H9 (cell line): ENCODE measurements around the gene AVL9. TPM values are rescaled to one million over a fixed set of nuclear protein-coding genes. Genes with fewer than 3 reads are reported as not detected.

Experiments used
- DNase-seq: peaks from one replicate; pipeline ENCODE4 v3.0.0-alpha.2; 2017
- H2AFZ ChIP-seq: one replicate; pipeline ENCODE4 v1.6.1; 2013; ENCODE audit warnings: mild to moderate bottlenecking, low read length, control low read depth, moderate library complexity
- H2AK5ac ChIP-seq: 2 replicates; pipeline ENCODE4 v1.6.1; 2013; ENCODE audit warnings: low read length, control low read depth, mixed read lengths; ENCODE audit not compliant: insufficient read length
- H2BK120ac ChIP-seq: one replicate; pipeline ENCODE4 v1.6.1; 2013; ENCODE audit warnings: low read depth, mild to moderate bottlenecking, low read length, control low read depth, inconsistent platforms; ENCODE audit not compliant: poor library complexity, severe bottlenecking
- H2BK12ac ChIP-seq: 2 replicates; pipeline ENCODE4 v1.6.1; 2013; ENCODE audit warnings: low read length, control low read depth, mixed read lengths, low read depth; ENCODE audit not compliant: insufficient read length
- H2BK15ac ChIP-seq: 2 replicates; pipeline ENCODE4 v1.6.1; 2013; ENCODE audit warnings: low read depth, low read length, control low read depth
- H2BK20ac ChIP-seq: one replicate; pipeline ENCODE4 v1.6.1; 2013; ENCODE audit warnings: low read depth, mild to moderate bottlenecking, low read length, control low read depth, inconsistent platforms; ENCODE audit not compliant: poor library complexity, severe bottlenecking
- H2BK5ac ChIP-seq: 2 replicates; pipeline ENCODE4 v1.6.1; 2013; ENCODE audit warnings: low read length, control low read depth, mixed read lengths; ENCODE audit not compliant: insufficient read length
- H3K14ac ChIP-seq: 2 replicates; pipeline ENCODE4 v1.6.1; 2013; ENCODE audit warnings: low read length, control low read depth; ENCODE audit not compliant: insufficient read depth
- H3K18ac ChIP-seq: 2 replicates; pipeline ENCODE4 v1.6.1; 2013; ENCODE audit warnings: low read depth, mild to moderate bottlenecking, mixed read lengths, low read length, control low read depth; ENCODE audit not compliant: insufficient read length
- H3K23ac ChIP-seq: 2 replicates; pipeline ENCODE4 v1.6.1; 2013; ENCODE audit warnings: low read length, control low read depth, mixed read lengths, low read depth; ENCODE audit not compliant: insufficient read length
- H3K23me2 ChIP-seq: 2 replicates; pipeline ENCODE4 v1.6.1; 2013; ENCODE audit warnings: low read depth, mild to moderate bottlenecking, mixed read lengths, low read length, control low read depth; ENCODE audit not compliant: insufficient read length, poor library complexity, severe bottlenecking
- H3K27ac ChIP-seq: 2 replicates; pipeline ENCODE4 v1.5.1; 2013; ENCODE audit warnings: low read length, control low read depth, mixed read lengths, low read depth; ENCODE audit not compliant: insufficient read length
- H3K27me3 ChIP-seq: 2 replicates; pipeline ENCODE4 v1.6.1; 2013; ENCODE audit warnings: low read length, control low read depth, inconsistent platforms; ENCODE audit not compliant: insufficient read depth
- H3K4ac ChIP-seq: 2 replicates; pipeline ENCODE4 v1.6.1; 2013; ENCODE audit warnings: low read depth, mild to moderate bottlenecking, control low read depth, inconsistent platforms, low read length, moderate library complexity
- H3K4me1 ChIP-seq: 2 replicates; pipeline ENCODE4 v1.6.1; 2013; ENCODE audit warnings: low read length, control low read depth, inconsistent platforms; ENCODE audit not compliant: insufficient read depth
- H3K4me2 ChIP-seq: 2 replicates; pipeline ENCODE4 v1.6.1; 2013; ENCODE audit warnings: low read length, control low read depth, mixed read lengths; ENCODE audit not compliant: insufficient read length, insufficient read depth
- H3K56ac ChIP-seq: 2 replicates; pipeline ENCODE4 v1.6.1; 2013; ENCODE audit warnings: low read depth, mild to moderate bottlenecking, mixed read lengths, low read length, control low read depth; ENCODE audit not compliant: insufficient read length
- H3K79me1 ChIP-seq: 2 replicates; pipeline ENCODE4 v1.6.1; 2013; ENCODE audit warnings: low read depth, mild to moderate bottlenecking, moderate library complexity, low read length, control low read depth, inconsistent platforms; ENCODE audit not compliant: insufficient read depth, poor library complexity, severe bottlenecking
- H3K79me2 ChIP-seq: 2 replicates; pipeline ENCODE4 v1.6.1; 2013; ENCODE audit warnings: low read length, control low read depth, inconsistent platforms; ENCODE audit not compliant: insufficient read depth
- H3K9ac ChIP-seq: 2 replicates; pipeline ENCODE4 v1.6.1; 2013; ENCODE audit warnings: low read length, control low read depth, mixed read lengths; ENCODE audit not compliant: insufficient read length; ENCODE audit errors: extremely low read depth
- H3K9me3 ChIP-seq: one replicate; pipeline ENCODE4 v1.6.1; 2013; ENCODE audit warnings: low read depth, low read length, inconsistent platforms; ENCODE audit not compliant: control insufficient read depth
- H3T11ph ChIP-seq: one replicate; pipeline ENCODE4 v1.6.1; 2013; ENCODE audit warnings: mild to moderate bottlenecking, low read length, control low read depth, inconsistent platforms
- H4K20me1 ChIP-seq: one replicate; pipeline ENCODE4 v1.6.1; 2013; ENCODE audit not compliant: control insufficient read depth, insufficient read length, insufficient read depth
- H4K5ac ChIP-seq: 2 replicates; pipeline ENCODE4 v1.6.1; 2013; ENCODE audit warnings: low read depth, mild to moderate bottlenecking, mixed read lengths, low read length, control low read depth; ENCODE audit not compliant: insufficient read length
- H4K8ac ChIP-seq: replicated peaks from 2 replicates; pipeline ENCODE4 v1.6.1; 2013; ENCODE audit warnings: low read length, control low read depth, mixed read lengths, low read depth; ENCODE audit not compliant: insufficient read length
- H4K91ac ChIP-seq: 2 replicates; pipeline ENCODE4 v1.6.1; 2013; ENCODE audit warnings: low read depth, mild to moderate bottlenecking, moderate library complexity, mixed read lengths, low read length, control low read depth; ENCODE audit not compliant: insufficient read length
- H3K27ac Mint-ChIP-seq, 3 experiments: 2 replicates in 2 of 3; 3 replicates in 1 of 3; pipeline ENCODE4 v1.8.0; 2020 to 2021; ENCODE audit warnings: mixed read lengths in 3 of 3, mild to moderate bottlenecking in 1 of 3, moderate library complexity in 1 of 3
- H3K27me3 Mint-ChIP-seq: 2 replicates; pipeline ENCODE4 v1.8.0; 2021; ENCODE audit warnings: low read depth, mild to moderate bottlenecking, moderate library complexity, mixed read lengths
- H3K36me3 Mint-ChIP-seq, 3 experiments: 2 replicates in 2 of 3; 3 replicates in 1 of 3; pipeline ENCODE4 v1.8.0; 2020 to 2021; ENCODE audit warnings: low read depth in 3 of 3, mixed read lengths in 3 of 3; ENCODE audit not compliant: insufficient read depth in 1 of 3
- H3K4me1 Mint-ChIP-seq, 2 experiments: 2 replicates each; pipeline ENCODE4 v1.8.0; 2020; ENCODE audit warnings: mixed read lengths in 2 of 2
- H3K4me3 Mint-ChIP-seq, 2 experiments: 2 replicates in 1 of 2; 3 replicates in 1 of 2; pipeline ENCODE4 v1.8.0; 2020 to 2021; ENCODE audit warnings: mild to moderate bottlenecking in 2 of 2, mixed read lengths in 2 of 2, moderate library complexity in 1 of 2
- H3K9me3 Mint-ChIP-seq, 2 experiments: 2 replicates in 1 of 2; 3 replicates in 1 of 2; pipeline ENCODE4 v1.8.0; 2020; ENCODE audit warnings: mild to moderate bottlenecking in 2 of 2, mixed read lengths in 2 of 2, moderate library complexity in 1 of 2
- WGBS: extraction: QIAGEN DNeasy Blood & Tissue Kit; methylation state at CpG from one replicate; pipeline ENCODE4 v1.1.7; 2013; ENCODE audit warnings: missing lambda C conversion rate, low lambda C conversion rate, mixed read lengths; ENCODE audit not compliant: insufficient read length; ENCODE audit errors: extremely low coverage; 5-methylcytosine and 5-hydroxymethylcytosine counted together
- total RNA-seq: library from RNA; stranded (reverse); gene quantifications from 2 replicates; pipeline ENCODE4 v1.2.1, GENCODE V29; 2021
- TF ChIP-seq, protein P1 (sequence below): fragments of 200-600 bp; sonication (generic); conservative IDR thresholded peaks from 3 replicates; pipeline ENCODE4 v1.8.0; 2021; ENCODE audit warnings: antibody characterized with exemption, mild to moderate bottlenecking

Gene AVL9
- total RNA-seq, 1 experiment from 2014 or later, result 38.7 TPM

DNA sequence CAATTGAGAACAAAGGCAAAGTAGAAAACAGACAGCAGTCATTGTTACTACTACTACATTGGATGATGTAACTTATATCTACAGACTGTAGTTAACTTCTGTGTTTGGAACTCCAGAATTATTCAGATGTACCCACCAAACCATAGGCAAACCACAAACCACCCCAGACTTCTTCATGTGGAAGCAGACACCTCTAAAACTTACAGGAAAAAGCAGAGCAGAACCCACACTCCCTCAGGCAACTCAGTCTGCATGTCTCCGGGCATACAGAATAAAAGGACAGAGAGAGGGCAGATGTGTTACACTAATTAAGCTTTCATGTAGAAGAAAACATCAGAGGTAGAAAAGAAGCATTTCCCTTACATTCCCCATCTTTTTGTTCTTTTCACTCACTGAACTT lies 14.1 kb upstream of the AVL9 start:
- Histone ChIP-seq H2AFZ (no peak overlapping the region), H3K79me1 (no peaks in the 10 kb centered on the region), H2BK120ac (no peak overlapping the region), H4K5ac (no peak overlapping the region), H2BK20ac (no peak overlapping the region), H3K23ac (no peak overlapping the region), H3K4ac (no peak overlapping the region), H3K9ac (no peak overlapping the region), H3K4me1 (no peaks in the 10 kb centered on the region), H3K9me3 (no peaks in the 10 kb centered on the region), H2BK5ac (no peak overlapping the region), H3K4me2 (no peak overlapping the region), H4K8ac (no peak overlapping the region), H2BK15ac (no peak overlapping the region), H3K14ac (no peak overlapping the region), H3T11ph (no peak overlapping the region), H3K79me2 (no peaks in the 10 kb centered on the region), H2AK5ac (no peak overlapping the region), H4K20me1 (peaks cover 3% of the 10 kb centered on the region), H3K27ac (no peak overlapping the region), H3K56ac (no peak overlapping the region), H2BK12ac (no peak overlapping the region), H3K18ac (no peak overlapping the region), H3K23me2 (no peaks in the 10 kb centered on the region), H3K27me3 (no peaks in the 10 kb centered on the region), H4K91ac (no peak overlapping the region)
- TF ChIP-seq, protein P1, sequence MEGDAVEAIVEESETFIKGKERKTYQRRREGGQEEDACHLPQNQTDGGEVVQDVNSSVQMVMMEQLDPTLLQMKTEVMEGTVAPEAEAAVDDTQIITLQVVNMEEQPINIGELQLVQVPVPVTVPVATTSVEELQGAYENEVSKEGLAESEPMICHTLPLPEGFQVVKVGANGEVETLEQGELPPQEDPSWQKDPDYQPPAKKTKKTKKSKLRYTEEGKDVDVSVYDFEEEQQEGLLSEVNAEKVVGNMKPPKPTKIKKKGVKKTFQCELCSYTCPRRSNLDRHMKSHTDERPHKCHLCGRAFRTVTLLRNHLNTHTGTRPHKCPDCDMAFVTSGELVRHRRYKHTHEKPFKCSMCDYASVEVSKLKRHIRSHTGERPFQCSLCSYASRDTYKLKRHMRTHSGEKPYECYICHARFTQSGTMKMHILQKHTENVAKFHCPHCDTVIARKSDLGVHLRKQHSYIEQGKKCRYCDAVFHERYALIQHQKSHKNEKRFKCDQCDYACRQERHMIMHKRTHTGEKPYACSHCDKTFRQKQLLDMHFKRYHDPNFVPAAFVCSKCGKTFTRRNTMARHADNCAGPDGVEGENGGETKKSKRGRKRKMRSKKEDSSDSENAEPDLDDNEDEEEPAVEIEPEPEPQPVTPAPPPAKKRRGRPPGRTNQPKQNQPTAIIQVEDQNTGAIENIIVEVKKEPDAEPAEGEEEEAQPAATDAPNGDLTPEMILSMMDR, result no peak
- no CpG with 5 or more reads among the region's 1 CpG for WGBS
- Mint-ChIP-seq H3K27me3 (no peaks in the 10 kb centered on the region), H3K9me3 (no peaks in the 10 kb centered on the region), H3K36me3 (peaks cover 2 to 5% (median 5%) of the 10 kb centered on the region in 3 experiments; a peak in 5 of 7 replicates), H3K27ac (no peak overlapping the region), H3K4me3 (no peak overlapping the region), H3K4me1 (no peaks in the 10 kb centered on the region)
- DNase-seq, result no peak
